ENCODE measurements around the gene ZNF14. TPM values are rescaled to one million over a fixed set of nuclear protein-coding genes. Genes with fewer than 3 reads are reported as not detected.
"Not testable (repeated sequence)": the region's sequence is repeated elsewhere in the genome, so short reads cannot be mapped to it uniquely, and the experiment has no call there.

The ZNF14 gene
- polyA plus RNA-seq, 4 donors, result 1.1 to 9.1 (median 2.0) TPM

DNA sequence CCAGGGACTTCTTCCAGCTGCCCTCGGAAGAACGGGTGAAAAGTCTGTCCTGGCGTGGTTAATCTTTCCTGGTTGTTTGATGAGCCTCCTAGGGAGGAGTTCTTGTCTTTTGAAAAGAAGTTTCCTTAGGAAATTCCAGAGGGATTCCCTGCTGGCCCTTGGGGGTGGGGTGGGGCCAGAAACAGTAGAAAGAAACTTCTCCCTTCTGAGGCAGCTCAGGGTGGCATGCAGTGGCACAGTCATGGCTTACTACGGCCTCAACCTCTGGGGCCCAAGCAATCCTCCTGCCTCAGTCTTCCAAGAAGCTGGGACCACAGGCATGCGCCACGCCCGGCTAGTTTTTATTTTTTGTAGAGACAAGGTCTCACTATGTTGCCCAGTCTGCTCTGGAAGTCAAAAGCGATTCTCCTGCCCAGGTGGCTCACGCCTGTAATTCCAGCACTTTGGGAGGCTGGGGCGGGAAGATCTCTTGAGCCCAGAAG lies 62.8 kb downstream of the ZNF14 start:
- H3K27ac ChIP-seq (ENCODE audit: low read depth in 1 of 3, low read length in 2 of 3), result no peak overlapping the region
- 73 to 75% (median 74%) methylated on average over 10 of the region's 10 CpGs for WGBS, 3 donors

DNA sequence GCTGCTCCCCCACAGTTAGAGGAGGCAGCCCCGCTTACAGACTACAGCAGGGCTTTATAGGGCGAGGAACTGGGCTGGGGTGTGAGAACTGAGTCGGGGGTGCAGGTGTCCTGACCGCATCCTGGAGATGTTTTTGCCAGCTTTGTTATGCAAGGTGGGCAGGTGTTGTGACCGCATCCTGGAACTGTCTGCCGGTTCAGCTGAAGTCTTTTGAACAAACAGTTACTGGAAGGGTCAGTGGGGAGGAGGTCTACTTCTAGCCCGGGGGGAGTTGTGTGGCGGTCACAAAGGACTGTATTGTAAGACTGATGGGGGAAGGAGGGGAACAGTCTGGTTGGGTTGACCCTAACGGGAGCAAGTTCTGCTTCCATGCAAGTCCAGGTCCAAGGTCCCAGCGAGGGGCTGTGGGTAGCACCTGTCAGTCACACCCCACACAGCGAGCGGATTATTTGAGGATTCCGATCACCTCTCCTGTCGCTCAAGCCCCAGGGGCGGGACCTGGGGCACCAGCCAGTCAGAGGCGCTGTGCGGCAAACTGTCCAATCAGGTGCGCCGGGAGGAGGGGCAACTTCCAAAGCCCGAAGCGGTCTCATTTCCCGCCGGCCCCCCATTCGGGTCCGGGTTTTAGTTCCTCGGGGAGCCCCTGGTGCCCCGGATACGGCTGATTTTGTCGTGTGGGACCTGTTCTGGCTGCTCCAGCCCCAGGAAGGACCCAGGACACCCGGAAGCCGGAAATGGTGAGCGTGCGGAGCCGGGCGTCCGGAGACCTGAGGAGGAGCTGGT lies 64.5 kb downstream of the ZNF14 start, which contains the start of gene ZNF101:
TSS of gene ZNF101 (plus strand) at position 610 of the 783 bp plus-strand sequence. CDS start at position 735, 125 bp downstream.
- peaks cover 0 to 5% (median 2%) of the 10 kb centered on the region in 3 donors for H3K4me1 ChIP-seq (ENCODE audit: control insufficient read depth in 3 of 3, insufficient read depth in 2 of 3, low read depth in 1 of 3, low read length in 2 of 3)
- H3K36me3 ChIP-seq (ENCODE audit: control insufficient read depth in 3 of 3, insufficient read depth in 2 of 3, low read depth in 1 of 3, low read length in 3 of 3), result peaks cover 0 to 6% (median 3%) of the 10 kb centered on the region in 3 donors
- FAIRE-seq (no peak), DNase-seq (peak; percentile 95 to 96)
- H3K9me3 ChIP-seq (ENCODE audit: control insufficient read depth in 2 of 2, insufficient read depth in 1 of 2, low read depth in 1 of 2, low read length in 1 of 2), result peaks cover 0 to 2% of the 10 kb centered on the region in 2 donors
- H3K27me3 ChIP-seq (ENCODE audit: control insufficient read depth in 3 of 3, insufficient read depth in 3 of 3, low read length in 3 of 3), result no peaks in the 10 kb centered on the region
- H3K27ac ChIP-seq (ENCODE audit: low read depth in 1 of 3, low read length in 2 of 3), result peak within 1 kb of the TSS; percentile 85 to 96 (median 85)
- H3K4me3 ChIP-seq (ENCODE audit: low read depth in 1 of 3, low read length in 3 of 3), result peak within 1 kb of the TSS; percentile 67 to 98 (median 98)
- WGBS, 3 donors, result 4 to 11% (median 9%) methylated on average over 34 to 36 of the region's 36 CpGs

More for the DNA sequence above, 62.8 kb downstream of the ZNF14 start:
- Histone ChIP-seq H3K4me1 (ENCODE audit: control insufficient read depth in 3 of 3, insufficient read depth in 2 of 3, low read depth in 1 of 3, low read length in 2 of 3) (peaks cover 0 to 5% (median 2%) of the 10 kb centered on the region in 3 donors), H3K27me3 (ENCODE audit: control insufficient read depth in 3 of 3, insufficient read depth in 3 of 3, low read length in 3 of 3) (no peaks in the 10 kb centered on the region), H3K9me3 (ENCODE audit: control insufficient read depth in 2 of 2, insufficient read depth in 1 of 2, low read depth in 1 of 2, low read length in 1 of 2) (peaks cover 0 to 5% of the 10 kb centered on the region in 2 donors), H3K4me3 (ENCODE audit: low read depth in 1 of 3, low read length in 3 of 3) (peak overlapping the region in 2 of 3 donors; percentile 67 to 98), H3K36me3 (ENCODE audit: control insufficient read depth in 3 of 3, insufficient read depth in 2 of 3, low read depth in 1 of 3, low read length in 3 of 3) (peaks cover 0 to 12% (median 9%) of the 10 kb centered on the region in 3 donors)
- FAIRE-seq, result no peak
- no peak for DNase-seq

DNA sequence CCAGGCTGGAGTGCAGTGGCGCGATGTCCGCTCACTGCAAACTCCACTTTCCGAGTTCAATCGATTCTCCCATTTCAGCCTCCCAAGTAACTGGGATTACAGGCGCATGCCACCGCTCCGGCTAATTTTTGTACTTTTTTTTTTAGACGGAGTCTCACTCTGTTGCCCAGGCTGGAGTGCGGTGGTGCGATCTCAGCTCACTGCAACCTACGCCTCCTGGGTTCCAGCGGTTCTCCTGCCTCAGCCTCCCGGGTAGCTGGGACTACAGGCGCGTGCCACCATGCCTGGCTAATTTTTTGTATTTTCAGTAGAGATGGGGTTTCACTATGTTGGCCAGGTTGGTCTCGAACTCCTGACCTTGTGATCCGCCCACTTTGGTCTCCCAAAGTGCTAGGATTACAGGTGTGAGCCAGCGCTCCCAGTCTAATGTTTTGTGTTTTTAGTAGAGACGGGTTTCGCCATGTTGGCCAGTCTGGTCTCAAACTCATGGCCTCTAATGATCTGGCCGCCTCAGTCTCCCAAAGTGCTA lies 67.4 kb downstream of the ZNF14 start:
- H3K27me3 ChIP-seq (ENCODE audit: control insufficient read depth in 3 of 3, insufficient read depth in 3 of 3, low read length in 3 of 3); H3K4me3 ChIP-seq (ENCODE audit: low read depth in 1 of 3, low read length in 3 of 3); FAIRE-seq; H3K27ac ChIP-seq (ENCODE audit: low read depth in 1 of 3, low read length in 2 of 3); DNase-seq; H3K9me3 ChIP-seq (ENCODE audit: control insufficient read depth in 2 of 2, insufficient read depth in 1 of 2, low read depth in 1 of 2, low read length in 1 of 2): not testable (repeated sequence)
- Histone ChIP-seq H3K4me1 (ENCODE audit: control insufficient read depth in 3 of 3, insufficient read depth in 2 of 3, low read depth in 1 of 3, low read length in 2 of 3) (peaks cover 8 to 13% (median 9%) of the 10 kb centered on the region in 3 donors), H3K36me3 (ENCODE audit: control insufficient read depth in 3 of 3, insufficient read depth in 2 of 3, low read depth in 1 of 3, low read length in 3 of 3) (peaks cover 0 to 11% (median 0%) of the 10 kb centered on the region in 3 donors)
- WGBS, 3 donors, result 97 to 98% (median 98%) methylated on average over 22 of the region's 22 CpGs

DNA sequence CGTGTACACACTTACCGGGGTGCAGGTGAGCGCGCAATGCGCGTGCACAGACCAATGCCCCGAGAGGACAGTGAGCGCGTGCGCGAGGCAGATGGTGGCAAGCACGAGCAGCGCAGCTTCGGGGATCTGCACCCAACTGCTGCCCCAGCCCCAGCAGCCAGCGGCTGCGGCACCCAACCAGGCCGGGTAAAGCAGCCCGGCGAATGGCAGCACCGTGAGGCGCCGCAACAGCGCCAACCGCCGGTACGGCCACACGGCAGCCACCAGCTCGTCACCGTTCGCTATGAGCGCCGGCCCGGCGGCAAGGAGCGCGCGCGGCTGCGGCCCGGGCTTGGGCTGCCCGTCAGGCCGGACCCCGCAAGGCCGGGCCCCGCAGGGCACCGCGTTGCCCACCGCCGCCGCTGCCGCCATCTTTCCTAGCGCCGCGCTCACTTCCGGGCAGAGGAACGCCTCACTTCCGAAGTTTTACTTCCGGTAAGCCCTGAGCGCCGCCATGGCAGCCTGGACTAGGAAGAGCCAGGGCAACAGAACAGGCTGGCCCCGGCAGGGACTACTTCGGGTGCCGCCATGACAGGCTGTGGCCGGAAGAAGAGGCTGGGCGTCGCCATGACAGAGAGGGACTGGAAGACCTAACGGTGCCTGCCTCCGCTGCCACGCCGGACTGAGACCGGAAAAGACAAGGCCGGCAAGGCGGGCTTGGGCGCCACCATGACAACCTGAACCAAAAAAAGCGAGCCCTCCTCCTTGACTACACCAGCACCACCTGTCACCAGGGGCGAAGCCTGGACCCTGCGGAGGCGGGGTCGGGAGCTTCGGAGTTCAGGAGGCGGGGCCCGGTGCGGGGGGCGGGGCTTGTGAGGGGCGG lies 69.4 kb downstream of the ZNF14 start, which contains the start of gene ATP13A1:
TSS of gene ATP13A1 (minus strand) at position 421 of the 865 bp plus-strand sequence. CDS start at position 411, 10 bp downstream.
- 0 to 1% (median 0%) methylated on average over 66 to 85 of the region's 85 CpGs for WGBS, 3 donors
- FAIRE-seq, result no peak

DNA sequence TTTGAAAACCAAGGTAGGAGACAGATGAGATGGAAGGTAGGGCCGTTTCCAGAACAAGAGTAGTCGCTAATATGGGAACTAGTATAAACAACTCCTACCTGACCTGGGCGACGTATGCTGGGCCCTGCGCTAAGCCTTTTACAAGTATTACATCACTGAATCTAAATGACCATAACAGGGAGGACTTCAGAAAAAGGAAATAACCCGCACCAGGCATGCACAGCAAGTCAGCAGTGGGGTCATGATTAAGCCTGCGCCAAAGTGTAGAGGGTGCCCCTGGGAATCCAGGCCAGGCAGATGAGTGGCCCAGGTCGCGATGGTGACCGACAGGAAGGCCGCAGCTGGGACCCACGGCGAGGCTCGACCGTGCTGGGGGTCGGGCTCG lies 70.0 kb downstream of the ZNF14 start:
- Histone ChIP-seq H3K27ac (ENCODE audit: low read depth in 1 of 3, low read length in 2 of 3) (peak overlapping the region; percentile 68 to 99 (median 79)), H3K4me1 (ENCODE audit: control insufficient read depth in 3 of 3, insufficient read depth in 2 of 3, low read depth in 1 of 3, low read length in 2 of 3) (peaks cover 7 to 8% (median 8%) of the 10 kb centered on the region in 3 donors), H3K36me3 (ENCODE audit: control insufficient read depth in 3 of 3, insufficient read depth in 2 of 3, low read depth in 1 of 3, low read length in 3 of 3) (peaks cover 2 to 33% (median 7%) of the 10 kb centered on the region in 3 donors), H3K9me3 (ENCODE audit: control insufficient read depth in 2 of 2, insufficient read depth in 1 of 2, low read depth in 1 of 2, low read length in 1 of 2) (no peaks in the 10 kb centered on the region), H3K4me3 (ENCODE audit: low read depth in 1 of 3, low read length in 3 of 3) (peak overlapping the region; percentile 78 to 97 (median 89)), H3K27me3 (ENCODE audit: control insufficient read depth in 3 of 3, insufficient read depth in 3 of 3, low read length in 3 of 3) (no peaks in the 10 kb centered on the region)
- FAIRE-seq (no peak), DNase-seq (peak in 1 of 2 donors; percentile 11)
- 2 to 5% (median 3%) methylated on average over 17 of the region's 17 CpGs for WGBS, 3 donors

More for the DNA sequence above, 69.4 kb downstream of the ZNF14 start, which contains the start of gene ATP13A1:
- Histone ChIP-seq H3K4me3 (ENCODE audit: low read depth in 1 of 3, low read length in 3 of 3) (peak within 1 kb of the TSS; percentile 78 to 97 (median 89)), H3K27ac (ENCODE audit: low read depth in 1 of 3, low read length in 2 of 3) (peak within 1 kb of the TSS; percentile 79 to 99 (median 97)), H3K27me3 (ENCODE audit: control insufficient read depth in 3 of 3, insufficient read depth in 3 of 3, low read length in 3 of 3) (no peaks in the 10 kb centered on the region), H3K4me1 (ENCODE audit: control insufficient read depth in 3 of 3, insufficient read depth in 2 of 3, low read depth in 1 of 3, low read length in 2 of 3) (peaks cover 7 to 8% (median 8%) of the 10 kb centered on the region in 3 donors), H3K36me3 (ENCODE audit: control insufficient read depth in 3 of 3, insufficient read depth in 2 of 3, low read depth in 1 of 3, low read length in 3 of 3) (peaks cover 2 to 26% (median 4%) of the 10 kb centered on the region in 3 donors), H3K9me3 (ENCODE audit: control insufficient read depth in 2 of 2, insufficient read depth in 1 of 2, low read depth in 1 of 2, low read length in 1 of 2) (no peaks in the 10 kb centered on the region)
- peak; percentile 97 to 98 for DNase-seq

DNA sequence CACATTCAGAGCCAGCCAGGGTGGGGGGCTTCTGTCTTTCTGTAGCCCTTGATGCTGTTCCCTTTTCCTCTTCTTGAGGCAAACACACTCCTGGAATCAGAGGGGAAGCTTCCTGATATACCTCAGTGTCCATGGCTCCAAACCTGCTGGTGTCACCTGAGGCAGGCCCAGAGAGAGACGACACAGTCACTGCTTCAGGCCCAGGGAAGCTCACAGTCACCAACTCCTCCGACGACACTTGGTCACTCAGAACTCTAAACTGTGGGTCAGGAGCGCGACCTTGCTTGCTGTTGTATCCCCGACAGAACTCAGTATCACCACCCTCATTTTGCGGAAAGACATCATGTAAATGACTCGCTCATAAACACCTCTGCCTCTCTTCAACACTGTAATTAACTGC lies 70.6 kb downstream of the ZNF14 start:
- FAIRE-seq (no peak), DNase-seq (no peak)
- 72 to 76% (median 72%) methylated on average over 8 of the region's 8 CpGs for WGBS, 3 donors
- no peaks in the 10 kb centered on the region for H3K27me3 ChIP-seq (ENCODE audit: control insufficient read depth in 3 of 3, insufficient read depth in 3 of 3, low read length in 3 of 3)
- peak overlapping the region in 1 of 3 donors; percentile 99 for H3K27ac ChIP-seq (ENCODE audit: low read depth in 1 of 3, low read length in 2 of 3)
- H3K4me1 ChIP-seq (ENCODE audit: control insufficient read depth in 3 of 3, insufficient read depth in 2 of 3, low read depth in 1 of 3, low read length in 2 of 3), result peaks cover 7 to 8% (median 8%) of the 10 kb centered on the region in 3 donors
- no peaks in the 10 kb centered on the region for H3K9me3 ChIP-seq (ENCODE audit: control insufficient read depth in 2 of 2, insufficient read depth in 1 of 2, low read depth in 1 of 2, low read length in 1 of 2)
- H3K4me3 ChIP-seq (ENCODE audit: low read depth in 1 of 3, low read length in 3 of 3), result peak overlapping the region in 2 of 3 donors; percentile 78 to 89
- H3K36me3 ChIP-seq (ENCODE audit: control insufficient read depth in 3 of 3, insufficient read depth in 2 of 3, low read depth in 1 of 3, low read length in 3 of 3), result peaks cover 4 to 38% (median 7%) of the 10 kb centered on the region in 3 donors

DNA sequence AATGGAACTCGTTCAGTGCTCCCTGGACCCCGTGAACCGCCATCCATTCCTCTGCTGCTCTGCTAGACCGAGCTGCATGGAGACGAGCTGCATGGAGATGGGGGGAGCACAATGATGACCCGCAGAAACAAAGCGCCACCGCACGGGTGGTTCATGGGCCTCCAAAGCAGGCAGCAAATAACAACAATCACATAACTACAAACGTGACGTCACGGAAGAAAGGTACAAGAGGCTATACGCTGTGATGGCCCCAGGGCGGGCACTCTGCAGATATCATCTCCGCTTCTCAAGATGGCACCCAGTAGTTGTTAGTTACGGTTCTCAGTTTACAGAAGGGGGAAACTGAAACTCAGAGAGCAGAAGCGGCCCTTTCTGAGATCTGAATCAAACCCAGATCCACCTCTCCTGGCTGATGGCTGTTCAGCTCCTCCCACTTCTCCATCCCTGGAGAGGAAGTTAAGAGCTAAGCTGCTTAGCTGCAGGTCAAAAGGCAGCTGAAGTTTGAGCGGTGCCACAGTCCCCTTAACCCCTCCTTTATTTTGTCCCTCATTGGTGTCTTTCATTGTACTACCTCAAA lies 71.1 kb downstream of the ZNF14 start:
- peak overlapping the region in 1 of 3 donors; percentile 99 for H3K27ac ChIP-seq (ENCODE audit: low read depth in 1 of 3, low read length in 2 of 3)
- DNase-seq, result peak in 1 of 2 donors; percentile 24
- H3K36me3 ChIP-seq (ENCODE audit: control insufficient read depth in 3 of 3, insufficient read depth in 2 of 3, low read depth in 1 of 3, low read length in 3 of 3), result peaks cover 4 to 44% (median 7%) of the 10 kb centered on the region in 3 donors
- H3K4me3 ChIP-seq (ENCODE audit: low read depth in 1 of 3, low read length in 3 of 3), result peak overlapping the region in 1 of 3 donors; percentile 8
- no peaks in the 10 kb centered on the region for H3K9me3 ChIP-seq (ENCODE audit: control insufficient read depth in 2 of 2, insufficient read depth in 1 of 2, low read depth in 1 of 2, low read length in 1 of 2)
- no peaks in the 10 kb centered on the region for H3K27me3 ChIP-seq (ENCODE audit: control insufficient read depth in 3 of 3, insufficient read depth in 3 of 3, low read length in 3 of 3)
- no peak for FAIRE-seq
- WGBS, 3 donors, result 74 to 79% (median 77%) methylated on average over 18 of the region's 18 CpGs
- peaks cover 7 to 8% (median 8%) of the 10 kb centered on the region in 3 donors for H3K4me1 ChIP-seq (ENCODE audit: control insufficient read depth in 3 of 3, insufficient read depth in 2 of 3, low read depth in 1 of 3, low read length in 2 of 3)
